ENCODE results near the gene NR1I3.
"Not testable (repeated sequence)": the region's sequence is repeated elsewhere in the genome, so short reads cannot be mapped to it uniquely, and the experiment has no call there.

The NR1I3 gene

GRCh38 chr1:161250100-161250499, 12.1 kb upstream of the NR1I3 start:
- H3K4me3 ChIP-seq (ENCODE audit: low read depth in 1 of 2, low read length in 2 of 2); H3K27ac ChIP-seq (ENCODE audit: low read length); H3K27me3 ChIP-seq (ENCODE audit: low read depth, low read length); H3K9me3 ChIP-seq (ENCODE audit: control insufficient read depth in 1 of 2, low read length in 2 of 2); H3K36me3 ChIP-seq (ENCODE audit: control insufficient read depth in 1 of 2, insufficient read depth in 2 of 2, low read length in 2 of 2); H3K4me1 ChIP-seq (ENCODE audit: control insufficient read depth in 1 of 2, insufficient read depth in 2 of 2, low read length in 2 of 2): not testable (repeated sequence)

- H3K27me3 ChIP-seq (ENCODE audit: low read depth, low read length), result no peaks in the 10 kb centered on the region
- no peak overlapping the region for H3K27ac ChIP-seq (ENCODE audit: low read length)
- no peaks in the 10 kb centered on the region for H3K4me1 ChIP-seq (ENCODE audit: control insufficient read depth in 1 of 2, insufficient read depth in 2 of 2, low read length in 2 of 2)
- H3K36me3 ChIP-seq (ENCODE audit: control insufficient read depth in 1 of 2, insufficient read depth in 2 of 2, low read length in 2 of 2), result no peaks in the 10 kb centered on the region
- H3K4me3 ChIP-seq (ENCODE audit: low read depth in 1 of 2, low read length in 2 of 2), result no peak overlapping the region
- H3K9me3 ChIP-seq (ENCODE audit: control insufficient read depth in 1 of 2, low read length in 2 of 2), result peaks cover 0 to under 1% of the 10 kb centered on the region in 2 donors
Measured at GRCh38 chr1:161244888-161245287, 6.9 kb upstream of the NR1I3 start.

GRCh38 chr1:161242313-161242712, 4.3 kb upstream of the NR1I3 start:
- Histone ChIP-seq H3K9me3 (ENCODE audit: control insufficient read depth in 1 of 2, low read length in 2 of 2) (no peaks in the 10 kb centered on the region), H3K27ac (ENCODE audit: low read length) (no peak overlapping the region), H3K36me3 (ENCODE audit: control insufficient read depth in 1 of 2, insufficient read depth in 2 of 2, low read length in 2 of 2) (no peaks in the 10 kb centered on the region), H3K4me1 (ENCODE audit: control insufficient read depth in 1 of 2, insufficient read depth in 2 of 2, low read length in 2 of 2) (no peaks in the 10 kb centered on the region), H3K4me3 (ENCODE audit: low read depth in 1 of 2, low read length in 2 of 2) (no peak overlapping the region), H3K27me3 (ENCODE audit: low read depth, low read length) (no peaks in the 10 kb centered on the region)

- H3K4me1 ChIP-seq (ENCODE audit: control insufficient read depth in 1 of 2, insufficient read depth in 2 of 2, low read length in 2 of 2), result no peaks in the 10 kb centered on the region
- no peaks in the 10 kb centered on the region for H3K36me3 ChIP-seq (ENCODE audit: control insufficient read depth in 1 of 2, insufficient read depth in 2 of 2, low read length in 2 of 2)
- no peaks in the 10 kb centered on the region for H3K9me3 ChIP-seq (ENCODE audit: control insufficient read depth in 1 of 2, low read length in 2 of 2)
- H3K27ac ChIP-seq (ENCODE audit: low read length), result no peak overlapping the region
- H3K4me3 ChIP-seq (ENCODE audit: low read depth in 1 of 2, low read length in 2 of 2), result no peak overlapping the region
- H3K27me3 ChIP-seq (ENCODE audit: low read depth, low read length), result no peaks in the 10 kb centered on the region
Measured at GRCh38 chr1:161241682-161242081, 3.7 kb upstream of the NR1I3 start.

GRCh38 chr1:161235957-161236775, 1.8 kb downstream of the NR1I3 start:
- no peaks in the 10 kb centered on the region for H3K27me3 ChIP-seq (ENCODE audit: low read depth, low read length)
- H3K4me1 ChIP-seq (ENCODE audit: control insufficient read depth in 1 of 2, insufficient read depth in 2 of 2, low read length in 2 of 2), result no peaks in the 10 kb centered on the region
- no peaks in the 10 kb centered on the region for H3K36me3 ChIP-seq (ENCODE audit: control insufficient read depth in 1 of 2, insufficient read depth in 2 of 2, low read length in 2 of 2)
- no peak overlapping the region for H3K27ac ChIP-seq (ENCODE audit: low read length)
- no peaks in the 10 kb centered on the region for H3K9me3 ChIP-seq (ENCODE audit: control insufficient read depth in 1 of 2, low read length in 2 of 2)
- no peak overlapping the region for H3K4me3 ChIP-seq (ENCODE audit: low read depth in 1 of 2, low read length in 2 of 2)

- Histone ChIP-seq H3K27ac (ENCODE audit: low read length) (no peak overlapping the region), H3K4me1 (ENCODE audit: control insufficient read depth in 1 of 2, insufficient read depth in 2 of 2, low read length in 2 of 2) (no peaks in the 10 kb centered on the region), H3K27me3 (ENCODE audit: low read depth, low read length) (no peaks in the 10 kb centered on the region), H3K9me3 (ENCODE audit: control insufficient read depth in 1 of 2, low read length in 2 of 2) (no peaks in the 10 kb centered on the region), H3K36me3 (ENCODE audit: control insufficient read depth in 1 of 2, insufficient read depth in 2 of 2, low read length in 2 of 2) (peaks cover 23 to 26% of the 10 kb centered on the region in 2 donors), H3K4me3 (ENCODE audit: low read depth in 1 of 2, low read length in 2 of 2) (no peak overlapping the region)
Measured at GRCh38 chr1:161233102-161233501, 4.9 kb downstream of the NR1I3 start.

GRCh38 chr1:161230762-161231161, 7.2 kb downstream of the NR1I3 start:
- H3K27me3 ChIP-seq (ENCODE audit: low read depth, low read length), result no peaks in the 10 kb centered on the region
- H3K9me3 ChIP-seq (ENCODE audit: control insufficient read depth in 1 of 2, low read length in 2 of 2), result no peaks in the 10 kb centered on the region
- H3K4me3 ChIP-seq (ENCODE audit: low read depth in 1 of 2, low read length in 2 of 2), result no peak overlapping the region
- H3K36me3 ChIP-seq (ENCODE audit: control insufficient read depth in 1 of 2, insufficient read depth in 2 of 2, low read length in 2 of 2), result peaks cover 23 to 27% of the 10 kb centered on the region in 2 donors
- no peak overlapping the region for H3K27ac ChIP-seq (ENCODE audit: low read length)
- H3K4me1 ChIP-seq (ENCODE audit: control insufficient read depth in 1 of 2, insufficient read depth in 2 of 2, low read length in 2 of 2), result peaks cover 10 to 19% of the 10 kb centered on the region in 2 donors

- Histone ChIP-seq H3K27ac (ENCODE audit: low read length) (no peak overlapping the region), H3K9me3 (ENCODE audit: control insufficient read depth in 1 of 2, low read length in 2 of 2) (no peaks in the 10 kb centered on the region), H3K4me3 (ENCODE audit: low read depth in 1 of 2, low read length in 2 of 2) (no peak overlapping the region), H3K36me3 (ENCODE audit: control insufficient read depth in 1 of 2, insufficient read depth in 2 of 2, low read length in 2 of 2) (peaks cover 23 to 27% of the 10 kb centered on the region in 2 donors), H3K27me3 (ENCODE audit: low read depth, low read length) (no peaks in the 10 kb centered on the region), H3K4me1 (ENCODE audit: control insufficient read depth in 1 of 2, insufficient read depth in 2 of 2, low read length in 2 of 2) (peaks cover 16 to 25% of the 10 kb centered on the region in 2 donors)
Measured at GRCh38 chr1:161229896-161230295, 8.1 kb downstream of the NR1I3 start.

- H3K27ac ChIP-seq (ENCODE audit: low read length), result peak overlapping the region; percentile 9
- peaks cover 23 to 27% of the 10 kb centered on the region in 2 donors for H3K36me3 ChIP-seq (ENCODE audit: control insufficient read depth in 1 of 2, insufficient read depth in 2 of 2, low read length in 2 of 2)
- H3K4me3 ChIP-seq (ENCODE audit: low read depth in 1 of 2, low read length in 2 of 2), result peak overlapping the region in 1 of 2 donors; percentile 75
- H3K4me1 ChIP-seq (ENCODE audit: control insufficient read depth in 1 of 2, insufficient read depth in 2 of 2, low read length in 2 of 2), result peaks cover 16 to 25% of the 10 kb centered on the region in 2 donors
- H3K9me3 ChIP-seq (ENCODE audit: control insufficient read depth in 1 of 2, low read length in 2 of 2), result no peaks in the 10 kb centered on the region
- no peaks in the 10 kb centered on the region for H3K27me3 ChIP-seq (ENCODE audit: low read depth, low read length)
Measured at GRCh38 chr1:161228032-161228431, 10.0 kb downstream of the NR1I3 start.

- H3K36me3 ChIP-seq (ENCODE audit: control insufficient read depth in 1 of 2, insufficient read depth in 2 of 2, low read length in 2 of 2), result peaks cover 23 to 27% of the 10 kb centered on the region in 2 donors
- H3K4me1 ChIP-seq (ENCODE audit: control insufficient read depth in 1 of 2, insufficient read depth in 2 of 2, low read length in 2 of 2), result peaks cover 16 to 25% of the 10 kb centered on the region in 2 donors
- peak overlapping the region; percentile 75 to 94 for H3K4me3 ChIP-seq (ENCODE audit: low read depth in 1 of 2, low read length in 2 of 2)
- H3K27ac ChIP-seq (ENCODE audit: low read length), result peak overlapping the region; percentile 84
- H3K9me3 ChIP-seq (ENCODE audit: control insufficient read depth in 1 of 2, low read length in 2 of 2), result no peaks in the 10 kb centered on the region
- no peaks in the 10 kb centered on the region for H3K27me3 ChIP-seq (ENCODE audit: low read depth, low read length)
Measured at GRCh38 chr1:161227196-161227871, 10.7 kb downstream of the NR1I3 start.

GRCh38 chr1:161226759-161227158, 11.2 kb downstream of the NR1I3 start:
- Histone ChIP-seq H3K4me3 (ENCODE audit: low read depth in 1 of 2, low read length in 2 of 2) (peak overlapping the region; percentile 75 to 94), H3K9me3 (ENCODE audit: control insufficient read depth in 1 of 2, low read length in 2 of 2) (no peaks in the 10 kb centered on the region), H3K36me3 (ENCODE audit: control insufficient read depth in 1 of 2, insufficient read depth in 2 of 2, low read length in 2 of 2) (peaks cover 23 to 27% of the 10 kb centered on the region in 2 donors), H3K27ac (ENCODE audit: low read length) (peak overlapping the region; percentile 84), H3K27me3 (ENCODE audit: low read depth, low read length) (no peaks in the 10 kb centered on the region), H3K4me1 (ENCODE audit: control insufficient read depth in 1 of 2, insufficient read depth in 2 of 2, low read length in 2 of 2) (peaks cover 16 to 25% of the 10 kb centered on the region in 2 donors)

All from muscle layer of duodenum (tissue), 2 donors.